Natural killer cell (primary cell): ENCODE data around the gene ZNF846. TPM values are rescaled to one million over a fixed set of nuclear protein-coding genes. Genes with fewer than 3 reads are reported as not detected.
A peak's percentile ranks its signal among the peaks of the same experiment; 100 is the strongest.

ENCODE experiments used
- ATAC-seq, 3 donors: fragments of 150-1000 bp in 2 of 3; fragments of 200-7000 bp in 1 of 3; cut with Tn5 transposase; 1 replicate in 1 of 3; 2 replicates in 2 of 3; pipeline ENCODE4 v1.10.0; 2021; ENCODE audit warnings: mild to moderate bottlenecking in 2 of 3, moderate library complexity in 2 of 3
- DNase-seq, 2 donors: peaks; one replicate each; pipeline versions ENCODE4 v3.0.0 to v3.0.0-alpha.2; 2013 to 2021; ENCODE audit warnings: mixed read lengths in 1 of 2
- H3K27ac ChIP-seq: one replicate; pipeline ENCODE4 v1.5.1; 2013; ENCODE audit warnings: mild to moderate bottlenecking, low read length
- H3K27me3 ChIP-seq: one replicate; pipeline ENCODE4 v1.6.1; 2013; ENCODE audit warnings: low read length; ENCODE audit not compliant: control insufficient read depth, insufficient read depth
- H3K36me3 ChIP-seq: one replicate; pipeline ENCODE4 v1.6.1; 2013; ENCODE audit warnings: low read length; ENCODE audit not compliant: control insufficient read depth, insufficient read depth
- H3K4me1 ChIP-seq: one replicate; pipeline ENCODE4 v1.6.1; 2013; ENCODE audit warnings: low read length; ENCODE audit not compliant: control insufficient read depth, insufficient read depth
- H3K4me3 ChIP-seq: one replicate; pipeline ENCODE4 v1.5.1; 2013; ENCODE audit warnings: low read length
- H3K9me3 ChIP-seq: one replicate; pipeline ENCODE4 v1.6.1; 2013; ENCODE audit warnings: low read length; ENCODE audit not compliant: control insufficient read depth, insufficient read depth
- H3K27ac Mint-ChIP-seq, 2 donors: one replicate each; pipeline ENCODE4 v1.8.0; 2022; ENCODE audit warnings: mild to moderate bottlenecking in 2 of 2, mixed read lengths in 2 of 2, moderate library complexity in 1 of 2
- H3K27me3 Mint-ChIP-seq, 2 donors: one replicate each; pipeline ENCODE4 v1.8.0; 2022; ENCODE audit warnings: low read depth in 2 of 2, mixed read lengths in 2 of 2
- H3K36me3 Mint-ChIP-seq: one replicate; pipeline ENCODE4 v1.8.0; 2022; ENCODE audit warnings: mixed read lengths
- H3K4me1 Mint-ChIP-seq, 2 donors: one replicate each; pipeline ENCODE4 v1.8.0; 2022; ENCODE audit warnings: mixed read lengths in 2 of 2
- H3K4me3 Mint-ChIP-seq: one replicate; pipeline ENCODE4 v1.8.0; 2022; ENCODE audit warnings: mild to moderate bottlenecking, moderate library complexity, mixed read lengths
- H3K9me3 Mint-ChIP-seq, 2 donors: one replicate each; pipeline ENCODE4 v1.8.0; 2022; ENCODE audit warnings: mixed read lengths in 2 of 2
- WGBS: methylation state at CpG from one replicate; pipeline ENCODE4 v1.1.7; 2013; ENCODE audit warnings: missing lambda C conversion rate; ENCODE audit not compliant: insufficient coverage; 5-methylcytosine and 5-hydroxymethylcytosine counted together
- intact Hi-C: fragments of 100-400 bp; cut with micrococcal nuclease; formaldehyde crosslinking; loops from one replicate; pipeline ENCODE4 v1.14.2; 2022
- total RNA-seq, 4 donors: library from RNA; stranded (reverse); fragments of 120-200 nt in 1 of 4; gene quantifications; one replicate each; pipeline versions ENCODE4 v1.2.3 to v1.2.4, GENCODE V29; 2013 to 2022
- TF ChIP-seq, protein P1 (sequence below): fragments of 200-600 bp; IDR thresholded peaks from one replicate; pipeline ENCODE4 v1.8.0; 2022; ENCODE audit warnings: antibody characterized with exemption

Gene ZNF846
- 10 to 100 TPM in 2 of 3 donors, 1 to 10 TPM in 1; 9.8 to 15.6 (median 12.8) TPM for total RNA-seq
- total RNA-seq (2013), result 27.7 TPM

DNA sequence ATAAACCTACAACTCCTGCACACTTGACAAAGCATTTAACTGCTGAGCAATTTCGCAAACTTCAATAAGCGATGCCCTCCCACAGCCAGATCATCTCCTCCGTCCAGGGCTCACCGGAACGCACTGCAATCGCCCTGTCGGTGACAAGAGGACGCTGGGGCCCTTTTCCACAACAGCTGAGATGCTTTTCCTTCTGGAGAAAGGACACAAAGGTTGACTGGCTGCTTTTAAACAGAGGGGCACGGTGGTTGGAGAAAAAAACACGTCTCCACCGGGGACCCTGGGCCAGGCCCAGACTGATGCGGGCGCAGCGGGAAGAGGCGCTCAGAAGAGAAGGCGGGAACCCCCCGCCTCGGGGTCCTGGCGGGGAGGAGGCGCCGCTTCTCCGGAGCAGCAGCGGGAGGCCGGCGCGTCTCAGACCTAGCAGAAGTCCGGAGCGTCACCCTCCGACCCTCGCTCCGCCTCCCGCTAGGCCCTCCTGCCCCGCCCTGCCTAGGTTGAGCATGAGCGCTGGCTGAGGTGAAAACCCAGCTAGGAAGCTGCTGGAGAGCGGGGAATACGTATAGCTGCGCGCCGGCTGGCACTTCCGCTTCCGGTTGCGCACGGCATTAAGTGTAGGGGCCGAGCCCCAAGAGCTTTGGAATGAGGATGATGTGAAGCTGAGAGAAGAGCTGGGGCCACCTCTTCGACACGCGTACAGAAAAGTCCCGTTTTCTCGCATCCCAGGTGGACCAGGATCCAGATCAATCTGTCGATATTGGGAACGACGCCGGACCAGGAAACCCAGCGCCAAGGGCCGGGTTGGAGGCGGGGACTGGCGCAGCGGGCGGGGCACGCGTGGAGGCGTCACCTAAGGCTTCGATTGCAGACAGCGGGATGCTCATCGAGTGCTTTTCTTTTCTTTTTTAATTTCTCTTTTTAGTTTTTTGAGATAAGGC is at the start of gene ZNF846:
Gene ZNF846 (minus strand): TSS at position 564 of the 938 bp plus-strand sequence. CDS start 3,788 bp downstream, outside the sequence.
- intact Hi-C loops, result loop anchor here (1.0 kb wide), 4 partner anchors 17 to 147 kb away; partner anchors contain the start of genes FBXL12, ZNF561 and ZNF562
- Mint-ChIP-seq H3K27me3 (no peaks in the 10 kb centered on the region), H3K27ac (peak within 1 kb of the TSS; percentile 96 to 97), H3K9me3 (peaks cover 4 to 5% of the 10 kb centered on the region in 2 donors), H3K4me1 (peaks cover 5% of the 10 kb centered on the region in 2 donors), H3K36me3 (no peaks in the 10 kb centered on the region), H3K4me3 (peak within 1 kb of the TSS; percentile 96)
- DNase-seq (peak; percentile 87 to 96), ATAC-seq (peak; percentile 91 to 97 (median 93))
- Histone ChIP-seq H3K4me1 (peaks cover 16% of the 10 kb centered on the region), H3K9me3 (no peaks in the 10 kb centered on the region), H3K27ac (peak within 1 kb of the TSS; percentile 92), H3K36me3 (peaks cover under 1% of the 10 kb centered on the region), H3K4me3 (peak within 1 kb of the TSS; percentile 91), H3K27me3 (no peaks in the 10 kb centered on the region)
- WGBS, result under 1% methylated on average over 65 of the region's 65 CpGs
- TF ChIP-seq, protein P1, sequence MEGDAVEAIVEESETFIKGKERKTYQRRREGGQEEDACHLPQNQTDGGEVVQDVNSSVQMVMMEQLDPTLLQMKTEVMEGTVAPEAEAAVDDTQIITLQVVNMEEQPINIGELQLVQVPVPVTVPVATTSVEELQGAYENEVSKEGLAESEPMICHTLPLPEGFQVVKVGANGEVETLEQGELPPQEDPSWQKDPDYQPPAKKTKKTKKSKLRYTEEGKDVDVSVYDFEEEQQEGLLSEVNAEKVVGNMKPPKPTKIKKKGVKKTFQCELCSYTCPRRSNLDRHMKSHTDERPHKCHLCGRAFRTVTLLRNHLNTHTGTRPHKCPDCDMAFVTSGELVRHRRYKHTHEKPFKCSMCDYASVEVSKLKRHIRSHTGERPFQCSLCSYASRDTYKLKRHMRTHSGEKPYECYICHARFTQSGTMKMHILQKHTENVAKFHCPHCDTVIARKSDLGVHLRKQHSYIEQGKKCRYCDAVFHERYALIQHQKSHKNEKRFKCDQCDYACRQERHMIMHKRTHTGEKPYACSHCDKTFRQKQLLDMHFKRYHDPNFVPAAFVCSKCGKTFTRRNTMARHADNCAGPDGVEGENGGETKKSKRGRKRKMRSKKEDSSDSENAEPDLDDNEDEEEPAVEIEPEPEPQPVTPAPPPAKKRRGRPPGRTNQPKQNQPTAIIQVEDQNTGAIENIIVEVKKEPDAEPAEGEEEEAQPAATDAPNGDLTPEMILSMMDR, result no peak

DNA sequence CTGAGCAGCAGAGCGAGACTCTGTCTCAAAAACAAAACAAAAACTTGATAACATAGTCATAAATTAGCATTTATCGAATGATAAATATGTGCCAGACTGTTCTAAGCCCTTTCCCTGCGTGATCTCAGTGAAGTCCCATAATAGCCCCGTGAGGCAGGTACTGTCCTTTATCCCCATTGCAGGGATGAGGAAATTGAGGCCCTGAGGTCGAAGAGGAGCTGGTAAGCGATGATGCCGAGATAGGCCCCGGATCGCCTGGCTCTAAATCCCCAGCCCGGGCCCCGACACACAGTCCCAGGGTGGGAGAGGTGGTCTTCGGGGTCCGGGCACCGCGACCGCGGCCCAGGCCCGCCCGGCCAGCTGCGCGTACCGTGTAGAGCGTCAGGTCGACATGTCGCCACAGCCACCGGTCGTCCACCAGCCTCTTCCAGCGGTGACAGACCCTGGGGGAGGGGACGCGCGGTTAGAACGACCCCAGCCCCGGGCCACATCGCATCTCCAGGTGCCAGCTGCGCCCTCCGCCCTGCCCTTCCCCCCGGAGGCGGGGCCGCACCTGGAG is 49.7 kb upstream of the ZNF846 start:
- H3K4me1 ChIP-seq, result peaks cover 14% of the 10 kb centered on the region
- WGBS, result 4% methylated on average over 39 of the region's 39 CpGs
- no peaks in the 10 kb centered on the region for H3K9me3 ChIP-seq
- ATAC-seq, result no peak
- H3K4me1 Mint-ChIP-seq, result peaks cover 19 to 29% of the 10 kb centered on the region in 2 donors
- peak overlapping the region; percentile 90 for H3K4me3 Mint-ChIP-seq
- peak in 1 of 2 donors; percentile 44 for DNase-seq
- H3K36me3 ChIP-seq, result no peaks in the 10 kb centered on the region
- no peaks in the 10 kb centered on the region for H3K27me3 Mint-ChIP-seq
- TF ChIP-seq, protein P1, result no peak
- H3K4me3 ChIP-seq, result peak overlapping the region; percentile 87
- H3K27ac ChIP-seq, result peak overlapping the region; percentile 95
- H3K27ac Mint-ChIP-seq, result peak overlapping the region; percentile 87 to 89
- H3K36me3 Mint-ChIP-seq, result no peaks in the 10 kb centered on the region
- no peaks in the 10 kb centered on the region for H3K27me3 ChIP-seq
- intact Hi-C loops, result loop anchor here (2.0 kb wide), 1 partner anchor 33 kb away; no protein-coding TSS in a partner anchor
- no peaks in the 10 kb centered on the region for H3K9me3 Mint-ChIP-seq

DNA sequence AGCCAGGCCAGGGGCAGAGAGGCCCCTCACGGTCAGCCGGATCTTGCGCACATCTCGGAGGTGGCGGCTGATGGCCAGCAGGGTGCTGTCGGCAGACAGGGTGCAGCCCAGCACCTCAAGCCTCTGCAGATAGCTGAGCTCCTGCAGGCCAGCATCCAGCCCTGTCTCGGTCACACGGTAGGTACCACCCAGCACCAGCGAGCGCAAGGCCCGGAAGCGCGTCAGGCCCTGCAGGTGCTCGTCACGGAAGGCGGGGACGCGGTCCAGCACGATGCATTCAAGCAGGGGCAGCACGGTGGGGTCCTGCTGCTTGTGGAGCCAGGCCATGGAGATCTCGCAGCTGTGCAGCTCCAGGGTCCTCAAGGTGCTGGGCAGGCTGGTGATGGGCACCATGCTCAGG is 42.6 kb upstream of the ZNF846 start:
- H3K27me3 Mint-ChIP-seq, result no peaks in the 10 kb centered on the region
- no peak overlapping the region for H3K27ac ChIP-seq
- H3K27ac Mint-ChIP-seq, result no peak overlapping the region
- no peaks in the 10 kb centered on the region for H3K9me3 Mint-ChIP-seq
- no peak overlapping the region for H3K4me3 ChIP-seq
- WGBS, result 99% methylated on average over 21 of the region's 21 CpGs
- no peaks in the 10 kb centered on the region for H3K9me3 ChIP-seq
- TF ChIP-seq, protein P1, result no peak
- intact Hi-C loops, result no loop called here
- ATAC-seq (no peak), DNase-seq (no peak)
- H3K36me3 Mint-ChIP-seq, result no peaks in the 10 kb centered on the region
- no peak overlapping the region for H3K4me3 Mint-ChIP-seq
- peaks cover 6 to 8% of the 10 kb centered on the region in 2 donors for H3K4me1 Mint-ChIP-seq
- H3K36me3 ChIP-seq, result peaks cover 17% of the 10 kb centered on the region
- H3K27me3 ChIP-seq, result no peaks in the 10 kb centered on the region
- peaks cover 20% of the 10 kb centered on the region for H3K4me1 ChIP-seq
